Measurements from ENCODE around the gene RNPS1.

DNA sequence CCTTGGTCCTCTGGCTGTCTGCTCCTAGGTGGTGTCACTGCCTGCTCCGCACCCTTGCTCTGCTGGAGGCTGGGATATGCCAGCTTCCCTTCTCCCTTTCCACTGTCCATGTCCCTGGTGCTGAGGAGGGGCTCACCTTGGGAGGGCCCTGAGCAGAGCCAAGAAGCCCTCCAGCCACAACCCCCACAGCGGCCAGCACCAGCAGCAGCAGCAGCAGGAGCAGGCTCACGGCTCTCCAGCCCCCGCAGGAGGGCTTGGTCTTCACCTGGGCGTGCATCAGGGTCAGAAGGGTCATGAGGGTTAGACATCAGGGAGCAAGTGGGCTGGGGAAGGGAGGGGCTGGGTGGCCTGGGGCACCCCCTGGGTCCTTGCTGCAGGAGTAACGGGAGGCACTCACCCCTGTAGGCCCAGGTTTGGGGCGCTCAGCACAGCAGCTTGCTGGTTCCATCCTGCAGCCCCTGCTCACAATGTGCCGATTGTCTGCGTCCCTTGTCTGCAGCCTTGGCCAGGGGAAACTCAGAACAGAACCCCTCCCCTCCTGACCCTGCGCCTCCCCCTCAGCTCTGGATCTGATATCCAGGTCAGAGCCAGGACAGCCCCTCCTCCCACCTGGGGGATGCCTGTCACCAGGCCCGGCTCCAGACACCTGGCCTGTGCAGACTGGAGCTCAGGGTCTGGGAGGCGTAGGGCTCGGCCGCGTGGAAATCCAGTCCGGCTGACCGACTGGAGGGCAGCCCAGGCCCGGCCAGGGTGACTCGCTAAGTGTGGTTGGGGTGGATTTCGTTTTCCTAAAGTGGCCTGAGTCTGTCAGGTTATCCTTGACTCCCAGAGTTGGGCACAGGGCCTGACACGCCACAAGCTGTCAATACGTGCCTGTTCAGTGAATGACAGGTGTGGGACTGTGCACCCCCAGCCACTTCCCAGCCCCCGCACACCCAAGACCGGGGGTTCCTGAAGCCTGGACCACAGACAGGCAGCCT is 57.2 kb downstream of the RNPS1 start, which contains the start of gene BRICD5:
- TF ChIP-seq EZH2 (IDR thresholded peaks at IDR 0.05; ENCODE audit: borderline replicate concordance, insufficient read depth, low read depth, low read length, poor library complexity, severe bottlenecking) (no peak), CTCF (IDR thresholded peaks at IDR 0.05) (no peak)

Data from B cell (primary cell).